Daoy (cell line): ENCODE results near the gene PIM3. TPM values are rescaled to one million over a fixed set of nuclear protein-coding genes. Genes with fewer than 3 reads are reported as not detected.
A peak's percentile ranks its signal among the peaks of the same experiment; 100 is the strongest.

ENCODE experiments used
- DNase-seq: peaks from one replicate; pipeline ENCODE4 v3.0.0-alpha.2; 2015; ENCODE audit warnings: low read depth
- total RNA-seq: library from RNA; depleted of rRNA; stranded (reverse); fragments of >200 nt; shearing (Covaris generic); gene quantifications from 2 replicates; pipeline ENCODE4 v1.2.3, GENCODE V29; 2014; rRNA removed

PIM3 gene
- total RNA-seq: 73.1 and 87.7 TPM in 2 replicates

- peak; percentile 97 for DNase-seq
These were observed at the start of gene PIM3 for GRCh38 chr22:49960159-49961004. Gene PIM3 (plus strand): TSS chr22:49960772. CDS start chr22:49960948, 176 bp downstream.

GRCh38 chr22:49911881-49912625 is 48.5 kb upstream of the PIM3 start:
- no peak for DNase-seq

GRCh38 chr22:49913026-49913425 is 47.5 kb upstream of the PIM3 start:
- DNase-seq: no peak

GRCh38 chr22:49913446-49913845 is 47.1 kb upstream of the PIM3 start:
- no peak for DNase-seq

- DNase-seq: no peak
These were observed 46.3 kb upstream of the PIM3 start for GRCh38 chr22:49914256-49914655.

- DNase-seq: no peak
These were observed 45.0 kb upstream of the PIM3 start for GRCh38 chr22:49915610-49916009.

- DNase-seq: no peak
These were observed 43.7 kb upstream of the PIM3 start for GRCh38 chr22:49916831-49917230.

GRCh38 chr22:49917974-49918910 is 42.3 kb upstream of the PIM3 start, which contains the start of the genes ALG12 and CRELD2:
Gene ALG12 (minus strand): TSS chr22:49918438. CDS start chr22:49913765, 4,673 bp downstream.
Gene CRELD2 (plus strand): TSS chr22:49918634. CDS start chr22:49918770, 136 bp downstream.
- DNase-seq: peak; percentile 97

GRCh38 chr22:49918911-49919881 is 41.4 kb upstream of the PIM3 start:
- DNase-seq: no peak

- DNase-seq: no peak
These were observed 39.7 kb upstream of the PIM3 start for GRCh38 chr22:49920859-49921258.

- no peak for DNase-seq
These were observed 38.9 kb upstream of the PIM3 start for GRCh38 chr22:49921508-49922278.

GRCh38 chr22:49922484-49922883 is 38.1 kb upstream of the PIM3 start:
- DNase-seq: no peak

GRCh38 chr22:49922926-49923325 is 37.6 kb upstream of the PIM3 start:
- no peak for DNase-seq

GRCh38 chr22:49923445-49923844 is 37.1 kb upstream of the PIM3 start:
- DNase-seq: no peak

- DNase-seq: no peak
These were observed 36.3 kb upstream of the PIM3 start for GRCh38 chr22:49924113-49924833.

- DNase-seq: no peak
These were observed 34.9 kb upstream of the PIM3 start for GRCh38 chr22:49925525-49926128.

- no peak for DNase-seq
These were observed 33.7 kb upstream of the PIM3 start for GRCh38 chr22:49926916-49927315.

- DNase-seq: no peak
These were observed 32.9 kb upstream of the PIM3 start for GRCh38 chr22:49927483-49928184.
